Central memory CD4-positive, alpha-beta T cell (primary cell): ENCODE measurements around the gene SNU13.
"Not testable (repeated sequence)": the region's sequence is repeated elsewhere in the genome, so short reads cannot be mapped to it uniquely, and the experiment has no call there.

Experiments used
- DNase-seq: peaks from one replicate; pipeline ENCODE4 v3.0.0; 2022

The SNU13 gene

GRCh38 chr22:41638748-41639147 lies 49.9 kb downstream of the SNU13 start:
- DNase-seq, result no peak

- no peak for DNase-seq
These were observed 50.5 kb downstream of the SNU13 start for GRCh38 chr22:41638124-41638523.

GRCh38 chr22:41637623-41638022 lies 51.0 kb downstream of the SNU13 start:
- not testable (repeated sequence) for DNase-seq

GRCh38 chr22:41636467-41636866 lies 52.2 kb downstream of the SNU13 start:
- no peak for DNase-seq

- DNase-seq, result not testable (repeated sequence)
These were observed 54.1 kb downstream of the SNU13 start for GRCh38 chr22:41634610-41635009.

GRCh38 chr22:41631615-41632014 lies 57.1 kb downstream of the SNU13 start:
- DNase-seq, result not testable (repeated sequence)

GRCh38 chr22:41631115-41631514 lies 57.6 kb downstream of the SNU13 start:
- DNase-seq, result not testable (repeated sequence)

GRCh38 chr22:41625577-41625976 lies 63.1 kb downstream of the SNU13 start:
- no peak for DNase-seq
